Measurements from ENCODE around the gene KLHL11. TPM values are rescaled to one million over a fixed set of nuclear protein-coding genes. Genes with fewer than 3 reads are reported as not detected.
A peak's percentile ranks its signal among the peaks of the same experiment; 100 is the strongest.
"Not testable (repeated sequence)": the region's sequence is repeated elsewhere in the genome, so short reads cannot be mapped to it uniquely, and the experiment has no call there.

The KLHL11 gene
- polyA plus RNA-seq, 1 of the 3 experiments (the other 2 are of a cell fraction) = 2.6 TPM

- H2AFZ ChIP-seq (ENCODE audit: low read depth) = no peak overlapping the region
- peaks cover 4% of the 10 kb centered on the region for H3F3A ChIP-seq (replicated peaks; ENCODE audit: insufficient read depth)
- H3K4me2 ChIP-seq = no peak overlapping the region
- ChIA-PET CTCF (interaction anchor here (1.6 to 3.1 kb wide), 2 partner anchors 59 to 74 kb away, joined by 5 to 12 read pairs; partner anchors contain the start of gene JUP), POLR2A (interaction anchor here (0.5 kb wide), 1 partner anchor 8 kb away, joined by 6 read pairs; no protein-coding TSS in a partner anchor)
- H3K9me2 ChIP-seq = no peaks in the 10 kb centered on the region
- H3K9me3 ChIP-seq = no peaks in the 10 kb centered on the region
- H3K4me3 ChIP-seq (ENCODE audit: low read depth in 2 of 2, low read length in 1 of 2) = no peak overlapping the region
- peaks cover 93% of the 10 kb centered on the region for H3K79me2 ChIP-seq (ENCODE audit: insufficient read depth)
- H4K20me1 ChIP-seq (ENCODE audit: insufficient read depth) = peaks cover 46% of the 10 kb centered on the region
- H3K4me1 ChIP-seq (ENCODE audit: control insufficient read depth in 1 of 2, insufficient read depth in 2 of 2, low read depth in 1 of 2, low read length in 1 of 2) = peaks cover 5 to 24% of the 10 kb centered on the region in 2 experiments; a peak in 2 of 4 replicates
- WGBS (ENCODE audit: low lambda C conversion rate) = 71% methylated on average over 3 of the region's 3 CpGs
- no peaks in the 10 kb centered on the region for H3K36me3 ChIP-seq (replicated peaks in 1 of 2; ENCODE audit: control insufficient read depth in 1 of 2, insufficient read depth in 2 of 2, low read length in 1 of 2)
- H3K27me3 ChIP-seq (ENCODE audit: insufficient read depth) = no peaks in the 10 kb centered on the region
- no peak overlapping the region for H3K9ac ChIP-seq
- peak overlapping the region in 1 of 2 experiments; percentile 50; a peak in 2 of 4 replicates for H3K27ac ChIP-seq (ENCODE audit: low read depth in 2 of 2, low read length in 1 of 2)
- DNase-seq = peak; percentile 60
- TF ChIP-seq MXI1 (IDR thresholded peaks at IDR 0.05; ENCODE audit: low read depth, low read length) (peak; percentile 36; the same call in 1 of the 2 replicates), MAX (IDR thresholded peaks at IDR 0.05; ENCODE audit: low read depth) (no peak)
Observed at GRCh38 chr17:41860254-41860931, 4.8 kb downstream of the KLHL11 start.

DNA sequence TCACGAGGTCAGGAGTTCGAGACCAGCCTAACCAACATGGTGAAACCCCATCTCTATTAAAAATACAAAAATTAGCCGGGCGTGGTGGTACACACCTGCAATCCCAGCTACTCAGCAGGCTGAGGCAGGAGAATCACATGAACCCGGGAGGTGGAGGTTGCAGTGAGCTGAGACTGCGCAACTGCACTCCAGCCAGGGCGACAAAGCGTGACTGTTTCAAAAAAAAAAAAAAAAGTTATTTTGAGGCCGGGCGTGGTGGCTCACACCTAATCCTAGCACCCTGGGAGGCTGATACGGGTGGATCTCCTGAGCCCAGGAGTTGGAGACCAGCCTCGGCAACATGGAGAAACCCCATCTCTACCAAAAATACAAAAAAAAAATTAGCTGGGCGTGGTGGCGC, 13.8 kb downstream of the KLHL11 start:
- Histone ChIP-seq H3K36me3 (replicated peaks in 1 of 2; ENCODE audit: control insufficient read depth in 1 of 2, insufficient read depth in 2 of 2, low read length in 1 of 2) (peaks cover 20 to 21% of the 10 kb centered on the region in 2 experiments), H4K20me1 (ENCODE audit: insufficient read depth) (peaks cover 27% of the 10 kb centered on the region), H3K79me2 (ENCODE audit: insufficient read depth) (peaks cover 66% of the 10 kb centered on the region; the same call in 1 of the 2 replicates)
- H3K9me2 ChIP-seq; H3K4me3 ChIP-seq (ENCODE audit: low read depth in 2 of 2, low read length in 1 of 2); H2AFZ ChIP-seq (ENCODE audit: low read depth); POLR2A ChIA-PET; H3K4me2 ChIP-seq; H3K9ac ChIP-seq; DNase-seq; H3K27ac ChIP-seq (ENCODE audit: low read depth in 2 of 2, low read length in 1 of 2); H3K27me3 ChIP-seq (ENCODE audit: insufficient read depth); H3F3A ChIP-seq (replicated peaks; ENCODE audit: insufficient read depth); H3K9me3 ChIP-seq; H3K4me1 ChIP-seq (ENCODE audit: control insufficient read depth in 1 of 2, insufficient read depth in 2 of 2, low read depth in 1 of 2, low read length in 1 of 2): not testable (repeated sequence)
- 97% methylated on average over 14 of the region's 14 CpGs for WGBS (ENCODE audit: low lambda C conversion rate)
- CTCF ChIA-PET = interaction anchor here (1.0 to 1.6 kb wide), 2 partner anchors 12 to 108 kb away, joined by 3 to 4 read pairs; no protein-coding TSS in a partner anchor

GRCh38 chr17:41849251-41849990, 15.8 kb downstream of the KLHL11 start:
- TF ChIP-seq MXI1 (IDR thresholded peaks at IDR 0.05; ENCODE audit: low read depth, low read length) = no peak
- no peak for TF ChIP-seq POLR2AphosphoS5 (IDR thresholded peaks at IDR 0.05; ENCODE audit: low read depth, low read length)
- no peak for TF ChIP-seq PBX3 (IDR thresholded peaks at IDR 0.05)
- TF ChIP-seq RAD21 (IDR thresholded peaks at IDR 0.05; ENCODE audit: low read length) = no peak
- TF ChIP-seq GATA2 (CRISPR knock-in tag; IDR thresholded peaks at IDR 0.05) = no peak
- TF ChIP-seq NFIC (IDR thresholded peaks at IDR 0.05; ENCODE audit: borderline replicate concordance) = no peak
- no peak for TF ChIP-seq USF1 (IDR thresholded peaks at IDR 0.05; ENCODE audit: borderline replicate concordance, low read depth)
- TF ChIP-seq EZH2phosphoT487 (IDR thresholded peaks at IDR 0.05; ENCODE audit: borderline replicate concordance, low read depth) = no peak
- no peak for TF ChIP-seq MAX (IDR thresholded peaks at IDR 0.05; ENCODE audit: low read depth)
- no peak for TF ChIP-seq YY1 (IDR thresholded peaks at IDR 0.05; ENCODE audit: low read depth)
- TF ChIP-seq RXRA (IDR thresholded peaks at IDR 0.05; ENCODE audit: borderline replicate concordance, low read depth) = no peak
- no peak for TF ChIP-seq RFX5 (IDR thresholded peaks at IDR 0.05; ENCODE audit: low read length)
- no peak for TF ChIP-seq NRF1 (IDR thresholded peaks at IDR 0.05; ENCODE audit: low read depth, low read length)
- TF ChIP-seq GABPA (IDR thresholded peaks at IDR 0.05; ENCODE audit: low read depth) = no peak
- TF ChIP-seq TEAD4 (IDR thresholded peaks at IDR 0.05; ENCODE audit: borderline replicate concordance, insufficient read depth) = no peak
- TF ChIP-seq EP300 (IDR thresholded peaks at IDR 0.05; ENCODE audit: borderline replicate concordance in 1 of 2, low read depth in 1 of 2, low read length in 1 of 2) = no peak
- Histone ChIP-seq H3K36me3 (replicated peaks in 1 of 2; ENCODE audit: control insufficient read depth in 1 of 2, insufficient read depth in 2 of 2, low read length in 1 of 2) (peaks cover 14 to 15% of the 10 kb centered on the region in 2 experiments), H3K9me3 (no peaks in the 10 kb centered on the region), H3F3A (replicated peaks; ENCODE audit: insufficient read depth) (peaks cover 6% of the 10 kb centered on the region), H3K4me2 (no peak overlapping the region), H4K20me1 (ENCODE audit: insufficient read depth) (peaks cover 27% of the 10 kb centered on the region), H3K79me2 (ENCODE audit: insufficient read depth) (peaks cover 54% of the 10 kb centered on the region; the same call in 1 of the 2 replicates), H3K9ac (no peak overlapping the region), H3K9me2 (no peaks in the 10 kb centered on the region), H3K4me3 (ENCODE audit: low read depth in 2 of 2, low read length in 1 of 2) (no peak overlapping the region), H3K4me1 (ENCODE audit: control insufficient read depth in 1 of 2, insufficient read depth in 2 of 2, low read depth in 1 of 2, low read length in 1 of 2) (no peaks in the 10 kb centered on the region), H2AFZ (ENCODE audit: low read depth) (no peak overlapping the region), H3K27me3 (ENCODE audit: insufficient read depth) (no peaks in the 10 kb centered on the region), H3K27ac (ENCODE audit: low read depth in 2 of 2, low read length in 1 of 2) (no peak overlapping the region)
- DNase-seq = no peak
- WGBS (ENCODE audit: low lambda C conversion rate) = 90% methylated on average over 4 of the region's 4 CpGs
- ChIA-PET CTCF (interaction anchor here (0.8 to 2.1 kb wide), 3 partner anchors 13 to 48 kb away, joined by 3 to 7 read pairs (median 4); partner anchors contain the start of genes NT5C3B and P3H4), POLR2A (no interaction called here)
